AG20443 (cell line): ENCODE data around the gene NDUFS2.

Experiments used
- DNase-seq: peaks from one replicate; pipeline ENCODE4 v3.0.0; 2012; ENCODE audit warnings: low spot score, mixed read lengths

Gene NDUFS2

GRCh38 chr1:161172776-161173376 is 29.3 kb upstream of the NDUFS2 start:
- peak; percentile 90 for DNase-seq

- DNase-seq: no peak
Observed at GRCh38 chr1:161173711-161174110, 28.5 kb upstream of the NDUFS2 start.

- no peak for DNase-seq
Observed at GRCh38 chr1:161174911-161175310, 27.3 kb upstream of the NDUFS2 start.

GRCh38 chr1:161175771-161176453 is 26.3 kb upstream of the NDUFS2 start:
- DNase-seq: no peak

GRCh38 chr1:161176468-161177111 is 25.6 kb upstream of the NDUFS2 start:
- DNase-seq: no peak

GRCh38 chr1:161177112-161177935 is 24.8 kb upstream of the NDUFS2 start, which contains the start of gene B4GALT3:
B4GALT3 (minus strand) TSS chr1:161177507; CDS start chr1:161176060, 1,447 bp downstream.
- peak; percentile 97 for DNase-seq

- DNase-seq: no peak
Observed at GRCh38 chr1:161177936-161178244, 24.3 kb upstream of the NDUFS2 start.

GRCh38 chr1:161179698-161180097 is 22.5 kb upstream of the NDUFS2 start:
- DNase-seq: no peak

- DNase-seq: no peak
Observed at GRCh38 chr1:161180639-161181038, 21.5 kb upstream of the NDUFS2 start.

GRCh38 chr1:161182214-161182613 is 20.0 kb upstream of the NDUFS2 start:
- peak; percentile 58 for DNase-seq

- DNase-seq: peak; percentile 61
Observed at GRCh38 chr1:161185282-161185682, 16.9 kb upstream of the NDUFS2 start.

- DNase-seq: no peak
Observed at GRCh38 chr1:161185732-161186311, 16.3 kb upstream of the NDUFS2 start.

- no peak for DNase-seq
Observed at GRCh38 chr1:161187311-161187710, 14.9 kb upstream of the NDUFS2 start.

GRCh38 chr1:161188381-161188780 is 13.8 kb upstream of the NDUFS2 start:
- no peak for DNase-seq

- peak; percentile 69 for DNase-seq
Observed at GRCh38 chr1:161189036-161189435, 13.1 kb upstream of the NDUFS2 start.

- DNase-seq: no peak
Observed at GRCh38 chr1:161190962-161191521, 11.1 kb upstream of the NDUFS2 start.

GRCh38 chr1:161191971-161192370 is 10.2 kb upstream of the NDUFS2 start:
- no peak for DNase-seq

GRCh38 chr1:161192476-161193465 is 9.4 kb upstream of the NDUFS2 start:
- DNase-seq: peak; percentile 82

GRCh38 chr1:161193561-161194235 is 8.5 kb upstream of the NDUFS2 start:
- no peak for DNase-seq

GRCh38 chr1:161195171-161195570 is 7.0 kb upstream of the NDUFS2 start:
- DNase-seq: no peak
